GM21737 (cell line): ENCODE results near the gene KRTAP10-12.
"Not testable (repeated sequence)": the region's sequence is repeated elsewhere in the genome, so short reads cannot be mapped to it uniquely, and the experiment has no call there.

Experiments used
- ATAC-seq: cut with Tn5 transposase; IDR thresholded peaks from one replicate; pipeline ENCODE4 v1.9.1; 2021; ENCODE audit warnings: mild to moderate bottlenecking, moderate library complexity; ENCODE audit not compliant: unreplicated experiment

Gene KRTAP10-12, protein sequence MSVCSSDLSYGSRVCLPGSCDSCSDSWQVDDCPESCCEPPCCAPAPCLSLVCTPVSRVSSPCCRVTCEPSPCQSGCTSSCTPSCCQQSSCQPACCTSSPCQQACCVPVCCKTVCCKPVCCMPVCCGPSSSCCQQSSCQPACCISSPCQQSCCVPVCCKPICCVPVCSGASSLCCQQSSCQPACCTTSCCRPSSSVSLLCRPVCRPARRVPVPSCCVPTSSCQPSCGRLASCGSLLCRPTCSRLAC

DNA sequence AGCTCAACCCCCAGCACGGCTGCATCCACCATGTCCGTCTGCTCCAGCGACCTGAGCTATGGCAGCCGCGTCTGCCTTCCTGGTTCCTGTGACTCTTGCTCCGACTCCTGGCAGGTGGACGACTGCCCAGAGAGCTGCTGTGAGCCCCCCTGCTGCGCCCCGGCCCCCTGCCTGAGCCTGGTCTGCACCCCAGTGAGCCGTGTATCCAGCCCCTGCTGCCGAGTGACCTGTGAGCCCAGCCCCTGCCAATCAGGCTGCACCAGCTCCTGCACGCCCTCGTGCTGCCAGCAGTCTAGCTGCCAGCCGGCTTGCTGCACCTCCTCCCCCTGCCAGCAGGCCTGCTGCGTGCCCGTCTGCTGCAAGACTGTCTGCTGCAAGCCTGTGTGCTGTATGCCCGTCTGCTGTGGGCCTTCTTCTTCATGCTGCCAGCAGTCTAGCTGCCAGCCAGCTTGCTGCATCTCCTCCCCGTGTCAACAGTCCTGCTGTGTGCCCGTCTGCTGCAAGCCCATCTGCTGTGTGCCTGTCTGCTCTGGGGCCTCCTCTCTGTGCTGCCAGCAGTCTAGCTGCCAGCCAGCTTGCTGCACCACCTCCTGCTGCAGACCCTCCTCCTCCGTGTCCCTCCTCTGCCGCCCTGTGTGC lies at the start of gene KRTAP10-12:
KRTAP10-12 (plus strand) TSS at position 1 of the 639 bp plus-strand sequence; CDS start at position 31, 30 bp downstream.
- ATAC-seq = not testable (repeated sequence)

- no peak for ATAC-seq
These were observed 49.8 kb upstream of the KRTAP10-12 start for GRCh38 chr21:44647222-44647552.

GRCh38 chr21:44648557-44649311 lies 48.2 kb upstream of the KRTAP10-12 start:
- no peak for ATAC-seq

DNA sequence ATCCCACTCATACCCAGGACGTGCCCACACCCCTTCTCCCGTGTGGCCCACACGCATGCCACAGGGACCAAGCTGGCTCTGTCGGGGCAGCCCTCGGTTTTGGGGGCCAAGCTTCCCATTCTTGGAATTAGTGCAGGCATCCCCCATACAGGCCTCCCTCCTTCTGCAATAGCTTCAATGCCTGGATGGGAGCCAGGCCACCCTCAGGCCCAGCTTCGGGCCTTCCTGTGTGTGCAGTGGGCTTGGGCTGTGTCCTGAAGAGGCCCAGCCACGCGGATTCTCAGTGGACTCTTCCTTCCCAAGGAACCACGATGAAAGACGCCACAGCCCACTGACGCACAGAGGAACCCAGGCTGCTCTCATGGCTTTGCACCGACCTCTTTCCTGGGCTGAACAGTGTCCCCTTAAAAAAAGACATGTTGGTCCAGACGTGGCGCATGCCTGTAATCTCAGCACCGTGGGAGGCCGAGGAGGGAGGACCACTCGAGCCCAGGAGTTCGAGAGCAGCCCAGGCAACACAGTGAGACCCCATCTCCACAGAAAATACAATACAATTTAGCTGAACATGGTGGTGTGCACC lies 47.4 kb upstream of the KRTAP10-12 start:
- no peak for ATAC-seq

GRCh38 chr21:44650265-44650972 lies 46.6 kb upstream of the KRTAP10-12 start:
- ATAC-seq = no peak

DNA sequence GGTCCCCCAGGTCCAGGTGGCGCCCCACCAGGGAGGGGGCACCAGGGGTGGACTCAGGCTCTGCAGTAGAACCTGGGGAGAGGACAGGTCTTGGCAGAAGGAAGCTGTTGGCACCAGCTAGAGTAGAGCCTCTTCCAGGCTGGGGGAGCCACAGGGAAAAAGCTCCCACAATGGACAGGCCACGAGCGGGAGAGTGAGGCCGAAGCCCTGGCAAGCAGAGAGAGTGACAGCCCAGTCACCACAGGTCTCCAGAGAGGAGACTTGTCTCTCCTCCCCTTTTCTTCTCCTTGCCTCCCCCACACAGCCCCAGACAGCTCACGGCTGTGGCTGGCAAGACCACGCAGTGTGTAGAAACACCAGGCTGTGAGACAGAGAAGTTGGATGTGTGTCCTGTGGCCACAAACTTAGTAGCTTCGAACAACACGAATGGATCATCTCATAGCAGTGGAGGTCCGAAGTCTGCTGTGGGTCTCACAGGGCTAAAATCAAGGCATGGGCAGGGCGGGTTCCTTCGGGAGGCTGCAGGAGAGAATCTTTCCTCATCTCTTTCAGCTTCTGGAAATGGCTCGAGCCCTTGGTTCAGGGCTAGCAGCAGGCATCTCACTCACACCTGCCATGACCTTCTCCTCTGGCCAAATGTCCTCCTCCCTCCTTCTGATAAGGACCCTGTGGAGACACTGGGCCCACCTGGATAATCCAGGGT lies 45.8 kb upstream of the KRTAP10-12 start:
- ATAC-seq = no peak

GRCh38 chr21:44653123-44653522 lies 43.8 kb upstream of the KRTAP10-12 start:
- no peak for ATAC-seq

DNA sequence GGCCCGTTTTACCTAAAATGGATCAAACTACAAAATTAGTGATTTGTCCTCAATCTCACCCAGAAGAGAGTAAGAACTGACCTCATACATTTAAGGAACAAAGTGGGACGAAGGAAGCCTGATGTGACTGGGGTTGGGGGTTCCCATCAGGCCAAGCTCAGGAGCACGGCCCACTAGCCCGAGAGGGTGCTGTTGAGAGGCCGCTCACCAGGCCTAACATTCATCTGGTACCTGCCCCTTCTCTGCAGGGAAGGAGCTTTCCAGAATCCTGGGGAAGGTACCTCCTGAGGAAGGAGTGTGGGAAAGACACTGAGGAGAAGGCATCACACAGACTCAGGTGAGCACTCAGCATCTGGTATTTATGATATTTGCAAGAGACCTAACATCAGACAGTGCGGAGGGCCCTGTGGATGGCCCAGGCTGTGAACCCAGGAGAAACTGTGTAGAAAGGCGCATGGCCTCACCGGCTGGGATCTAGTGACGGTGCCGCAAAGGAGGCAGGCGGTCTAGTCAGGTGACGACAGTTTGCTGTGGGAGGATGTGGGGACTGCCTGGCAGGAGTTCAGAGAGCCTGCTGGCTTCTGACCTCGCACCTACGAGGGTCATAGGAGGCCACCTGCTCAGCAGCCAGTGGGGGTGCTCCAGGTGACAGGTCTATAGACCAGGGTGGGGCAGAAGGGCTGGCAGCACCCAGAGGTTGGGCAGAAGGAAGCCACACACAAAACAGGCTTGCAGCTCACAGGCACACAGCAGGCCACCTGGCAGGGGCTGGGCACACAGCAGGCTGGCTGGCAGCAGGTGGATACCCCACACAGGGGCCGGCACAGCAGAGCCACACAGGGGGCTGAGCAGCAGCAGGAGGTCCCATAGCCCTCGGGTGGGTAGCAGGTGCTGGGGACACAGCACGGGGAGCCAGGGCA lies 43.1 kb upstream of the KRTAP10-12 start:
- ATAC-seq = no peak

DNA sequence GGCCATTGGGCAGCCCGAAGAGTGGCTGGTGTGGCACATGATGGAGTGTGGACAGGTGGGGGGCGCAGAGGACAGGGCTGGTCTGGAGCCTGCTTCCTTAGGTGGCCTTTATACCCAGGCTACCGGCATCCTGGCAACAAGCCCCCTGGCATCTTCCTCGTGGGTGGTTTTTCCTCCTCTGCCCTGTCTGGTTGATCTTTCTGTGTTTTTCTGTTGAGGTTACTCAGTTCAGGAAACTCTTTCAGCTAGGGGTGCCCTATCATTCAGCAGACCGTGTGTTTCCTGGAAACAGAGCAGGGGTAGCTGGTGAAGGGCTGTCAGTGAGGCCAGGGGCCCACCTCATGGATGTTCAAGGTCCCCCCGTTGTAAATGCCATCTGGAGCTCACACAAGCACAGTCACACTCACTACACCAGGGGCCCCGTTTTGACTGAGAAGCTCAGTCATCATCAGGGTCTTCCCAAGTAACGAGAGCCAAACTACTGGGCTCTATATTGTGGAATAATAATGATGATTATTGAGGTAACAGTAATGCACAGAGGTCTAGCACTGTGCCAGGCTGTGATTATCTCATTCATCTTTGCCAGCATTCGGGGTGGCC lies 42.3 kb upstream of the KRTAP10-12 start, which contains the start of gene KRTAP12-4:
KRTAP12-4 (minus strand) TSS at position 84 of the 600 bp plus-strand sequence; CDS start at position 39, 45 bp downstream.
- no peak for ATAC-seq

DNA sequence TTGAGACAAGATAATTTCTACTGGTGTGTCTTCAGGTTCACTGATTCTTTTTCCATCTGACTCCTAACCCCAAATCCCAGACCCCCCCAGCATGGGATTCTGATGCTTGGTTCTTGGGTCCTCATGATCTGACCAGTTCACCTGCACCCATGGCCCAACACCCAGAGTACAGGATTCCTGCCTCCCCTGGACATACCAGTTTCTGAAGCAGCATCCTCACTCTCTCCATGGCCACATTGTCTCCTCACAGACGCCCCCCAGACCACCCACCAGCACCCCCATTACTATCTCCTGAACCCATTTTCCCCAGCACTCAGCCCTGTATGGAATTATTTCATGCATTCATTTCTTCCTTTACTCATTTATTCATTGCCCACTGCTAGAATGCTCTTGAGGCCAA lies 40.1 kb upstream of the KRTAP10-12 start:
- ATAC-seq = no peak

- no peak for ATAC-seq
These were observed 39.1 kb upstream of the KRTAP10-12 start, which contains the start of gene KRTAP12-3 for GRCh38 chr21:44657635-44658540. KRTAP12-3 (plus strand) TSS chr21:44657932; CDS start chr21:44657980, 48 bp downstream.

- ATAC-seq = no peak
These were observed 38.4 kb upstream of the KRTAP10-12 start for GRCh38 chr21:44658541-44658910.

- no peak for ATAC-seq
These were observed 37.9 kb upstream of the KRTAP10-12 start for GRCh38 chr21:44658913-44659595.

- ATAC-seq = not testable (repeated sequence)
These were observed 35.4 kb upstream of the KRTAP10-12 start for GRCh38 chr21:44661567-44661966.

DNA sequence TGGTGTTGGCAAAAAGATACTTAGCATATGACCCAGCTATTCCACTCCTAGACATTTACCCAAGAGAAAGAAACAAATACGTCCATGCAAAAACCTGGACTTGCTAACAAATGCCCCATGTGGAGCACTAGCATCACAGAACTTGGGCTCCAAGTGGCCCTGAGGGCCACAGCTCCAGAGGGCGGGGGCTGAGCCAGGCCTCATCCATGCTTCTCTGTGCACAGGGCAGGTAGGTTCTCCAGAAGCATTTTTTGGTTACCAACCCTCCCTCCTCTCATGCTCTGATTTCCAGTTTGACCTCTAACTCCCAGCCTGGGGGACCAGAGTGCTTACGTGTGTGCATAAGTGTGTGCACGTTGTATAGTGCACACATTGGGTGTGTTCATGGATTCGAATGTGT lies 32.3 kb upstream of the KRTAP10-12 start:
- no peak for ATAC-seq

DNA sequence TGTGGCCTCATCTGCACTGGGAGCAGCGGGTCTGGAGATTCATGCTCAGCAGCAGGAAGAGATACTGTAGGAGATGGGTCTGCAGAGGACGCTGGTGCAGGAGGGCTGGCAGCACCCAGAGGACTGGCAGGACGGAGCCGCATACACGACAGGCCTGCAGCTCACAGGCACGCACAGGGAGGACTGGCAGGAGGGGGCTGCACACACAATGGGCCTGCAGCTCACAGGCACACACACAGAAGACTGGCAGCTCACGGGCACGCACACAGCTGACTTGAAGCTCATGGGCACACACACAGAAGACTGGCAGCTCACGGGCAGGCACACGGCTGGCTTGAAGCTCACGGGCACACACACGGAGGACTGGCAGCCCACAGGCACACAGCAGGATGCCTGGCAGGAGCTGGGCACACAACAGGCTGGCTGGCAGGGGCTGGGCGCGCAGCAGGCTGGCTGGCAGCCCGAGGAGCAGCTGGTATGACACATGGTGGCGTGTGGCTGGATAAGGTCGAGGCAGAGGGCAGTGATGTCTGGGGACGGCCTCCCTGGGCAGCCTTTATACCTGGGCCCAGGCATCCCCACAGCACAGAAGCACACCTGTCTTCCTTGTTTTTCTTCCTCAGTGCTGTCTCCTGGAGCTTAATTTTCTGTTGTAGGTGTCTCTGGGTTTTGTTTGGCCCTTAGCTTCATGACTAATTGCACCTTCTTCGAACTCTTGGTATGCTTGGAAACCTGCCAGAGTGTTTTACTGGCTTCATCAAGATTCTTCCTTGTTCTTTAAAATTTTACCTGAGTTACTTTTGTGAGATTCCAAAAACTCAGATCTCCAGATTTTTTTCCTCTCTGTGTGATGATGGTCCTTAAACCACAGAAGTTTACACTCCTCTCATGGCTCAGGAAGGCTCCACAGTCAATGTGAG lies 30.3 kb upstream of the KRTAP10-12 start, which contains the start of gene KRTAP12-2:
KRTAP12-2 (minus strand) TSS at position 527 of the 920 bp plus-strand sequence; CDS start at position 486, 41 bp downstream.
- ATAC-seq = no peak
